SU-DHL-6 (cell line): ENCODE results near the gene CPNE4.

Experiments
- CTCF ChIP-seq: fragments of 200-600 bp; sonication (generic); IDR thresholded peaks from one replicate; pipeline ENCODE4 v1.5.1; 2017; ENCODE audit warnings: antibody characterized with exemption, mild to moderate bottlenecking, low read length, moderate library complexity; ENCODE audit not compliant: insufficient read depth, poor library complexity, severe bottlenecking
- EZH2phosphoT487 ChIP-seq: fragments of 200-600 bp; sonication (generic), shearing (Covaris generic); conservative IDR thresholded peaks from 2 replicates; pipeline ENCODE4 v1.6.1; 2018; ENCODE audit warnings: mild to moderate bottlenecking, antibody characterized with exemption, low read length, moderate library complexity, mixed read lengths

DNA sequence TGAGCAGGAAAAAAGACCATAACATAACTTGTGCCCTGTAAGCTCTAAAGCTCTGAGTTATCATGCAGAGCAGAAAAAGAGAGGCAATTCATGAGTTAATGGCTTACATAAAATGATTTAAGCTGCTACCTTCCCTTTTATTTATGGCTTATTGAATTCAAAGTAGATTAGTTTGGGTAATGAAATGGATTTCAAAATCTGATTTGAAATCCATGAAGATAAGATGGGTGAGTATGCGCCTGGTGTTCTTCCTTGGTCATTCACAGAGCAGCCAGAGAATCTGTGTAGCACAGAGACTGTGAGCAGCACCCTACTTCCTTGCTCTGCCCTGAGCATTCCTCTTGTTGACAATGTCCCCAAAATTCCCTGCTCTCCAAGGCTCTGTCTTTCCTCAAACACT is 495.8 kb downstream of the CPNE4 start:
- TF ChIP-seq CTCF: no peak
- no peak for TF ChIP-seq EZH2phosphoT487
